ENCODE measurements around the gene RALB. TPM values are rescaled to one million over a fixed set of nuclear protein-coding genes. Genes with fewer than 3 reads are reported as not detected.

The RALB gene
- total and polyA plus RNA-seq, 2 of the 8 experiments (the other 6 are each of a cell fraction or from before 2014, with no cell fraction given) = 12.0 to 16.6 TPM

GRCh38 chr2:120331903-120332302, 79.3 kb downstream of the RALB start (continued):
- TF ChIP-seq SIRT6 (IDR thresholded peaks at IDR 0.05; ENCODE audit: low read length) (no peak), SIN3A (conservative IDR thresholded peaks at IDR 0.05 in 1 of 2, IDR thresholded peaks at IDR 0.05 in 1 of 2; ENCODE audit: low read depth in 1 of 2, low read length in 2 of 2) (no peak), POLR2A (IDR thresholded peaks at IDR 0.05; ENCODE audit: control extremely low read depth in 1 of 2, low read depth in 2 of 2, low read length in 2 of 2) (no peak)
